HG03108 (cell line): ENCODE measurements around the gene ZC3H13.

ENCODE experiments used
- ATAC-seq: cut with Tn5 transposase; IDR thresholded peaks from one replicate; pipeline ENCODE4 v1.9.1; 2021; ENCODE audit warnings: moderate library complexity; ENCODE audit not compliant: unreplicated experiment

Gene ZC3H13

DNA sequence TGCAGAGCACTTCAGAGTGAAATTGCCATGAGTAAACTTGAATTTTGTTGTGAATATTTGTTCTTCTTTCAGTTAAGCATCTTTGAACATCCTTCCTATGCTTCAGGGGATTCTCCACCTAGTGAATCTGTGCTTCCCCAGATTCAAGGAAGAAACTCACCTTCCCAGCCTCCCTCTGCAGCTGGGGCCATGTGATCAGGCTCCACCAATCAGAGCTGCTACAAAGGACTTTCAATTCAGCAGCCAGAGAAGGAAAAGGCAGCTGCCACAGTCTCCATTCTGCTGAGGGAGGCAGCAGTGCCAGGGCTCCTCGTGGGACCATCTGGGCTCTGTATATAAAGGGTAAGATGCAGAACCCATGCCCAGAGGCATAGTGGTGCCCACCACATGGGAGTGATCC is 111.3 kb downstream of the ZC3H13 start:
- no peak for ATAC-seq

DNA sequence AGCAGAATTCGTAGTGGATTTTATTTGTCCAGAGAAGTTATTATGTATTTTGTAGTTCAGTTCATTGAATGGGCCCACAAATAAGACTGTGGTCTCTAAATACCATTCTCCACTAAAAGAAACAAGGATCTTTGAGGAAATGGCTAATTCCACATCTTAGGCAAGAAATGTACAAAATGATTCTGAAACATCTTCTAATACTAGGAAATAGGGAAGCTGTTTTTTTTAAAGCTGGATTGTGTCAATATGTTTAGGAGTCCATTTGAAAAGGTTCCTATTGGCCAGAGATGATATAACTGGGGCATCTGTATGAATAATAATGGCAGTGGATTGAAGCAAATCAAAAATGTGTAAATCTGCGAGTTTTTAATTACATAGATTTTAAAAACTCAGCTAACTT is 112.5 kb downstream of the ZC3H13 start:
- no peak for ATAC-seq

DNA sequence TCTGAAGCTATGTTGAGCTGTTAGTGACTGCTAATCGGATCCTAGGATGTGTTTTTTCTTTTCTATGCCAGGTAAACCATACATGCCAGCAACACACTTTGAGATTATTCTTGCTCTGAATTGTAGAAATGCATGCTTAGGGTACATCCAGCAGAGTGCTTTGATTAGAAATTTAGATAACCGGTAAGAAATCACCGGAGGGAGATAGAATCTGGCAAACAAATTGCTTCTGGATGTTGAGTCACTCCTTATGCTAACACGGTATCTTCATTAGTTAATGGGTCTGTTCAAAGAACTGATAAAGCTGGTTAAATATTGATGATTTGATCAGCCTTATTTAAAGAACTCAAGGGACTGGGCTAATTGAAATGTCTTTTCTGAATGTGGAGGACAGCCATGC is 115.9 kb downstream of the ZC3H13 start:
- ATAC-seq, result no peak

DNA sequence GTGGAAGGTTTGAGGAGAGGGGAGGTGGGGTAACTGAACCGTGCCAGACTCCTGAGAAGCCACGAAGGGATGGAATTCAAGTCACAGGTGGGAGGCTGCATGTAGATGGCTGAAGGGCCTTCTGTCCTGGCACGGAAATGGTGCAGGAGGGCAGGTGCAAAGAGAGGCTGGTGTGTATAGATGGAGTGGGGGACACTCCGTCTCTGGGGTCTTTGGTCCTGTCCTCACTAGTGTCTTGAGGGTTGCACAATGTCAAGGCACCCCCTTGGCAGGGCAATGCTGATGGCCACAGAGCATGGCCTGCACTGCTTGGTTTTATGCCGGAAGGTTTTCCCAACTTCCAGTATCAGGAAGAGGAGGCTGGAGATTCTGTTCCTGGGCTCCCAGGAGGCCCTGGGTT is 118.3 kb downstream of the ZC3H13 start:
- ATAC-seq, result no peak

DNA sequence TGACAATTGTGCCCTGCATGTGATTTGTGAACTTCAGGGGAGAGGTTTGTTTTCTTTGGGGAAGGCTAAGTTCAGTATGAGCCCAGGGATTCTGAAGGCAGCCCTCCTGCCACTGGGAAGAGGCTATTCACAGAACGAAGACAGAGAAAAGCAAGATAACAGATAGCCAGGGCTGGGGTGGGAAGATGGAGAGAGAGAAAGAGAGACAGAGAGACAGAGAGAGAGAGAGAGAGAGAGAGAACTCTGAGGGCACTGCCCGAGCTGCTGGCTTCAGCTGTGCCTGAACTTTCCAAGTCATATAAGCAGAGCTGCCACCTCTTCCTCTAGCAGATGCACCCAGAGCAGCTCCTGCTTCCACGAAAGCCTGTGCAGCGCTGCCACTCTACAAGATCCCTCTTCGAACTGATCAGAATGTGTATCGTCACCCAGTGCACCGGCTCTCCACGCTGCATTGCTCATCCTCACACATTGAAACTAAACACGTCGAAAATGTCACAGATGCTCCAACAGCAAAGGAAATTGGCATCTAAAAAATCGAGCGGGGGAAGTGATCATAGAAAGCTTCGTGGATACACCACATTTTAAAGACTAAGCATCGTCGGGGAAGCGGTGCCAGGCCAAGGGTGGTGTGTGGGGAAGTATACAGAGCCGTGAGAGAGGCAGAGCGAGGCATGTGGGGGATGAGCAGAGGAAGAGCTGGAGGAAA is 119.2 kb downstream of the ZC3H13 start:
- no peak for ATAC-seq

DNA sequence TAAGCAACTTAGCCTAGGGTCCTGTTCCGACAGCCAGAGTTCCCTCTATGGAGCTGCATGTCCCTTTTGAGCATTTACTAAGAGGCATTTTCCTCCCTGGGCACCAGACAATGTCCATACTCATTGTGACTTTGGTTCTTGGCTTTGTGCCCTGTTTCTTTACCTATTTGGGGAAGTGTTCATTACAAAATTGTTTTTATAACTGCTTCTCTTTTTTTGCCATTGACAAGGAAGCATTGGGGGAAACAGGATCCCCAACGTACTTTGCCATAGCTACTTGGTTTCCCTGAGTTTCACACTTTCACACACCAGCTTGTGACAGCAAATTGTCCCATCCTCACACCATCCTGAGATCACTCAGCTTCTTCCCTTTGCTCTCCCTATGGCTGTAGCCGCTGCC is 119.9 kb downstream of the ZC3H13 start:
- ATAC-seq, result no peak

DNA sequence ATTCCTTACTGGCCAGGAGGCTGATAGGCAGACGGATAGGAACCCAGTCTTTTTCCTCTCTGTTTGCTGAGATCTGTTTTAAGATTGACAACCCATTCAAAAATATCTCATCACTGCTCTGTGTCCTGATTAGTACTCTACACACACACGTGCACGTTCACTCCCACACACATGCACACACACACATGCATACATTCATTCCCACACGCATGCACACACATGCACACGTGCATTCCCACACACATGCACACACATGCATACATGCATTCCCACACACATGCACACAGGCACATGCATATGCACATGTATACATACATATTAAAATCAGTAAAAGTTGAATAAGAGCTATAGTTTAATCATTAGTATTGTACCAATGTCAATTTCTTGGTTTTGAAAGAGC is 120.4 kb downstream of the ZC3H13 start:
- ATAC-seq, result no peak

DNA sequence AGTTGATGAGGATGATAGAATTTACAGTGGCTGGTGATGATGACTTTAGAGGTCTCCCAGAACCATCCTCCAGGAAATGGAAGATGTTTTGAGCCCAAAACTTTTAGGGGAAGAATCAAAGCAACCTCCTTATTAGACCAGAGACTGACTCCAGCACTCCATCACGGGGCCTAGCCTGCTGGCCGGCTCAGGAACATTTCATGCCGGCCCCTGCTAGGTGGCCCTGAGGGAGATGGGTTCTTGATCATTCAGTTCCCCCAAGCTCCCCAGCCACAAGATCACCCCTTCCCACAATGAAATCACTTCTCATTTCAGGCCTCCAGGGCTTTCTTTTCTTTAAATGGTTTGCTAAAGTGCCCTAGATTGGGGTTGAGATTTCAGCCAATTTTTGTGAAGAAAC is 121.3 kb downstream of the ZC3H13 start:
- no peak for ATAC-seq

DNA sequence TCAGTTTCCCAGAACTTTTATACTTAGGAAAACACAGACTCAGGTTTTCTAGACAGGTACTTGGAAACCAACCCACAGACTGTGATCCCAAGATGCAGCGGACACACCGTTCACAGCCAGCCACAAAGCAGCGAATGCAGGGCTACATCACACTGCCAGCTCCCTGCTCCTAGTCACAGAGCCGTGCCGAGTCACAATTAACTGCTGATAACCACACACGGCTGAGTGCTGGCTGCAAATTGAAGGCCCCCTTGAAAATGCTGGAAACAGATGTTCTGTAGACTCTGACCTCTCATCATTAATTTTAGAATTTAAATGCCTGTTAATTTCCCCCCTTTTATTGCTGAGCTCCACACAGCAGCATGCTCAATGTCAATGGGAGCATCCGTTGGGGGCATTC is 122.4 kb downstream of the ZC3H13 start:
- no peak for ATAC-seq

DNA sequence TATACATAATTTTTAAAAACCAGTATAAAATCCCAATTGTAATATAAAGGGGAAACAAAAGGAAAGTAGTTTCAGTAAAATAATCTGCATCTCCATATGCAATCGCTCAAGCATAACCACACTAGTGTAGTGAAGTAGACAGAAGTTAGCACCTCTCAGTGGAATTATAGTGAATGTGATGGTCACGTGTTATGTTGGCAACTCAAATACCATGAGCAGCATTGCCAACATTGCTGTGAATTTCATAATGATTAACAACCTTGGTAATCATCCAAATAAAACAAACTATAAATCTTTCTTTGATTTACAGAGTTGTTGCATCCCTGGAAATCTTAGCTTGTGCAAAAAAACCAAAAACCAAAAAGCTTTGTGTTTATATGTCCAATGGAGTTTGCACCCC is 123.7 kb downstream of the ZC3H13 start:
- ATAC-seq, result no peak

DNA sequence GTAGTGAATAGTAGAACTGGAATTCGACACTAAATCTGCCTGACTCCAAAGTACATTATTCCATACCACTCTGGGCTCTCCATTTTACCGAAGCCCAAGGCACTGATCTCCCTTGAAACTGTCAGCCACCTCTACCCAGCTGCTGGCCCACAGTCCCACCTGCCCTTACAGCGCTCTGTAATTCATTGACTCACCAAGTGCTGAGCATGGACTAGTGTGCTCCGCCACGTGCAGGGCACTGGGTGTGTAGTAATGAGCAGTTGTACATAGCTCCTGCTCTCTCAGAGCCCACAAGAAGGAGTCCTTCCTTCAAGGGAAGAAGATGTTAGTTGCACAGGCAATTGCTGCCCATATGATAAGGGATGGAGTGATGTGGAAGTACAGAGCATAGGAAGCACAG is 124.4 kb downstream of the ZC3H13 start:
- no peak for ATAC-seq

DNA sequence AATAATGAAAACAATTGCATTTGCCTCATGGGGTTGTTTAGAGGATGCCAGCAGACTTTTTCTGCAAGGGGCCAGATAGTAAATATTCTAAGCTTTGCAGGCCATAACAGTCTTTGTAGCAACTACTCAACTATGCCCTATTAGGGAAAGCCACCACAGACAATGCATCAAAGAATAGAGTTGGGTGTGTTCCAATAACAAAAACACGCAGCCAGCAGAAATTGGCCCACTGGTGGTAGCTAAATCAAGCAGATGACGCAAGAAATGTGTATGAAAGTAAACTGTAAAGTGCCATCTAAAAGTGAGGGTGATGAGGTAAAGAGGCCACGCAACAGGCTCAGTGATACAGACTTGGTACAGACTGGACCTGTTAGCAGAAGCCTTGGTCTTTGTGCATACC is 125.8 kb downstream of the ZC3H13 start:
- ATAC-seq, result no peak

DNA sequence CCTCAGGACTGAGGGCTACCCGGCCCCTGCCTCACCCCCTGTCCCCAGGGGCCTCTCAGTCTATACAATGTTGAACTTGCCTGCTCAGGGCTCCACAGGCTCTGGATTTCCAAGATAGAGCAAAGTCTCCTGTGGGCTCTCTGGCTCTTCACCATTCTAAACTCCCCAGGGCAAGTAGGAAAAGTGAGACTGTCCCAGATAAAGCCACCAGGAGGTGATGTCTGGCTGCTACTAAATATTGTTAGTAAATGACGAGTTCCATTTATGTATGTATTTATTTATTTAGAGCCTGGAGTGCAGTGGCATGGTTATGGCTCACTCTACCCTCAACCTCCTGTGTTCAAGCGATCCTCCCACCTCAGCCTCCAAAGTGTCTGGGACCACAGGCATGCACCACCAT is 127.4 kb downstream of the ZC3H13 start:
- ATAC-seq, result no peak

DNA sequence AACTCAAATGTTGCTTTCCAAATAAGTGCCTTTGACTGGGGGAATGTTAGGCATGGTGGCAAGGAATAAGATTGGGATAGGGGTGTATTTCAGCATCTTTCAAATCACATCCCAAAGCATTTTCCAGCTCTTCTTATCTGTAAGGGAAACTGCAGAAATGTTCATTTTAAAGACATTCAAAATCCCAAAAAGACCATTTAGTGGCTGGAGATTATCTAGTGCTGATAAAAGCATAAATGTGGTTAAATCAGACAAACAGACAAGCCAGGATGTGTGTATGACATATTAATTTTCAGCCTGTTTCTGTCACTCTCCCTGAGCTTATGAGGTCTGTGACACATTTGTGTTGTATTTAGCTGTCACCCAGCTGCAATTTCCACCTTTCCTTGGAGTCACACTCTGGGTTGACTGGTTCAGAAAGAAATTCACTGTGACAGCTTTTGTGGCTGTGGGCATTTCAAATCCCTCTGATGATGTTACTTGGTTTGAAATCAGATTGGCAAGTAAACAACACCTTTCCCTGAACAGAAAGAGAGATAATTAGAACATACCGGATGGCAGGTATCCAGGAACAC is 131.3 kb downstream of the ZC3H13 start:
- ATAC-seq, result no peak

DNA sequence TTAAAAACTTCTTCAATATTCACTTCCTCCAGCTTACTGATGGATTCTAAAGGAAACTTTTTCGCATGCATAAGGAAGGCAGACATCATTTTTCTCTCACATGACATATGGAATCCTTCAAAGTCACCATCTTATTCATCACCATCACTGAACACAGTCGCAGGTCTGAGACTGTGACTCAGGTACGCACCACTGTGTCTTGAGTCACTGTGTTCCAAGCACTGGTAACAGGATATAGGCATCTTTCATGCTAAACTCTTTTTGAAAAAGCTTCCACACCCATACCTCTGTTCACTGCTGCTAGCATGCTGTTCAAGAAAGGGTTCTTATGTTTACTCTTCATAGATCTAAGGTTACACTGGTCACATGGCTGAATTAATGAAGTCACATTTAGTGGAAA is 133.9 kb downstream of the ZC3H13 start:
- no peak for ATAC-seq

DNA sequence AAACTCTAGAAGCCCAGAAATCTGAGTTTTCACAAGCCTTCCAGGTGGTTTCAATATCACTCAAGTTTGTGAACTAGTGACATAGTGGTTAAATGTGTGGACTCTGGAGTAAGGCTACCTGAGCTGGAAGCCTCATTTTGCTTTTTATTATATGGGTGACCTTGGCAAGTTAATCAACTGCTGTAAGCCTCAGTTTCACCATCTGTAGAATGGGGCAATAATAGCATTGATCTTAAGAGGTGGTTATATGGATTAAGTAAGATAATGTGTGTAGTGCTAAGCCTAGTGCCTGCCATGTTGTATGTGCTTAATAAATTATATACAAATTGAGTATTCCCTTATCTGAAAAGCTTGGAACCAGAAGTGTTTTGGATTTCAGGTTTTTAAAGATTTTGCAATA is 135.5 kb downstream of the ZC3H13 start:
- no peak for ATAC-seq

DNA sequence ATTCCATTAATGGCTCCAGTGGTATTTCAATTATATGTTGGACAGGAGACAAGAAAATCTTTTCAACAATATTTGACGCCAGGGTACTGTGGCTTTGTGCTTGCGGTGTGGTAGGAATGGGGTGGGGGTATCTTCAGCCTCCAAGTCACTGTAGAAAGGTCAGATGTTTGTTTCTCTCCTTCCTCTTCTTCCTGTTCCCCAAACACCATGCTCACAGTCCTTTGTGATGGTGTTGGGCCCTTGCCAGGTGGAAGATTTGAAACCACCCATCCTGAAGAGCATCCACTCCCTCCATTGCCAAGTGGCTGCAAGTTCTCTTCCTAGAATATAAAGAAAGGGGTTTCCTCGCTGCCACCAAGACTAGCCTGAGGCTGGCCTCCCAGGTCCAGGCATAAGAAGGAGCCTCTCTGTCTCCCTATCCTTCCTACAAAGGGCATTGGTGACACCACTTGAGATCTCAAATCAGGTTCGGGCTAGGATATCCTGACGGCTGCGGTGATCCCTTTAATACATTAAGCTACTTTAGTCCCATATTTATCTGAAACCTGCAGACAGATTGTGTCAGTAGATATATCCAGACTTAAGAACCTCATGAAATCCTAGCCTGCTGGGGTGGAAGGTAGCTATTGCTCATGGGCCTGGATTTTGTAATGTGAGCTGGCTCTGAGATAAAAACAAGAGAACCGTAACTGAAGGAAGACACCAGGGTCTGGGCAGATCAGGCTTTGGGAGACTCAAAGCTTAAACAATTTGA is 136.7 kb downstream of the ZC3H13 start:
- no peak for ATAC-seq

DNA sequence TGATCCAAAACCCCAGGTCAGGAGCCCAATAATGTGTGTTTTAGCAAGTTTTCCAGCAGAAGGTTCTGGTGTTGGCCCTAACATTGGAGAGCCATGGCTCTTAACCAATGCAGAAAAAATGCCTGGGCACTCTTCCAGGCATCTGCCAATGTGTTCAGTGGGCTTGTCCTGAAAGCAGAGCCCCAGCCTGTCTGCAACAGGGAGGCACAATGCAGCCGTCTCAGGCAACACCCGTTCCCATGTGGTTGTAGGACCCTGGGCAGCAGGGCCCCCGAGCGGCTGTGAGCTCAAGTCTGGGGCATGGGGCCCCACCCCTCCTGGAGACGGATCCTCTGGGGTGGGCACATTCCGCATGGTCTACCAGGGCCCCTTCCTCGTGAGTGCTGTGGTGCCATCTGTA is 142.9 kb downstream of the ZC3H13 start:
- ATAC-seq, result no peak

DNA sequence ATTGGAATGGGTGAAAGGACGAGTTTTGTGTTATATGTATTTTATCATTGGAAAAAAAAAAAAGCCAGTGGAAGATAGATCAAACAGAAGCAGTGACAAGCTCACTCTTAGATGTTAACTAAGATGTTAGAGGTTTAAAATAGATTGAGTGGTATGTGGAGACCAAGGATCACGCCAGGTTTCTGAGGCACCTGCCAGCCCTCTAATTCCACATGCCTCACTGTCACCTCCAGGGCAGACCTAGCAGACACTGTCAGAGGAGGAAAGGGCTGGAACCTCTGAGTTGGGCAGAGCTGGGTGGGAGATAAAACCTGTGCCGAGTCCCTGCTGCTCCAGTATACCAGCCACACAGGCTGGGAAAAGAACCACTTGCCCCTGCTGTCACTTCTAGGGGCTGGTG is 143.5 kb downstream of the ZC3H13 start:
- no peak for ATAC-seq

DNA sequence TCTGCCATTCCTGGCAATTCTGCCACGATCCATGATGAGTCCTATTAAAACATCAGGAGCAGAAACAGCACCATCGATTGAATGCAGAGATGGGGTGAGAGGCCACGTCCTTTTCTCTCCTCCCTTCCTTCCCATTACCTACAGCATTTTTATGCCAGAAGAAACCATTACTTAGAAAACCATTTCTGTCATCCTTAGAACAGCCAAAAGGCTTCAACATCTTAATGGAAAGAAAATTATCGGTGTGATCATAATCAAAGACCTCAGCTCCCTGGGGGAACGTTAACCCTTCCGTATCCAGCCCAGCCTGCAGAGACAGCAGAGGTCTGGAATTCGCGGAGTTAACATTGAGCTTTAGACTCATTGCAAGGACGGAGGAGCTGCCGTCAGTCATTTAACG is 145.0 kb downstream of the ZC3H13 start:
- no peak for ATAC-seq
